Psoas muscle (tissue), 8 donors: ENCODE measurements around the gene OSGIN1. TPM values are rescaled to one million over a fixed set of nuclear protein-coding genes. Genes with fewer than 3 reads are reported as not detected.

Experiments used
- ATAC-seq, 4 donors: fragments of 200-7000 bp; cut with Tn5 transposase; one replicate each; pipeline ENCODE4 v1.9.1; 2020; ENCODE audit warnings: moderate library complexity in 3 of 4, mild to moderate bottlenecking in 2 of 4
- DNase-seq, 2 donors: peaks; one replicate each; pipeline ENCODE4 v3.0.0-alpha.2; 2020
- H3K27ac ChIP-seq: fragments of 200-600 bp; one replicate; pipeline ENCODE4 v1.8.0; 2022
- H3K27me3 ChIP-seq, 3 donors: fragments of 200-600 bp in 1 of 3; one replicate each; pipeline versions ENCODE4 v1.6.1 to v1.8.0; 2013 to 2022; ENCODE audit warnings: low read length in 2 of 3, mild to moderate bottlenecking in 2 of 3, moderate library complexity in 1 of 3; ENCODE audit not compliant: insufficient read depth in 3 of 3
- H3K36me3 ChIP-seq, 2 donors: fragments of 200-600 bp in 1 of 2; one replicate each; pipeline versions ENCODE4 v1.6.1 to v1.8.0; 2013 to 2022; ENCODE audit warnings: low read depth in 1 of 2, mild to moderate bottlenecking in 1 of 2, moderate library complexity in 1 of 2; ENCODE audit not compliant: insufficient read depth in 1 of 2
- H3K4me1 ChIP-seq: fragments of 200-600 bp; one replicate; pipeline ENCODE4 v1.8.0; 2022
- H3K4me3 ChIP-seq: fragments of 200-600 bp; one replicate; pipeline ENCODE4 v1.8.0; 2022; ENCODE audit warnings: mild to moderate bottlenecking
- H3K9me3 ChIP-seq: fragments of 200-600 bp; one replicate; pipeline ENCODE4 v1.8.0; 2022
- CTCF ChIP-seq: fragments of 200-600 bp; IDR thresholded peaks from one replicate; pipeline ENCODE4 v1.8.0; 2022; ENCODE audit warnings: antibody characterized with exemption
- WGBS, 3 donors: extraction: QIAGEN DNeasy Blood & Tissue Kit; methylation state at CpG; one replicate each; pipeline versions ENCODE4 v1.1.6 to v1.1.7; 2013; 5-methylcytosine and 5-hydroxymethylcytosine counted together
- intact Hi-C, 2 donors: fragments of 100-400 bp; cut with DNase I; formaldehyde crosslinking; loops; one replicate each; pipeline versions ENCODE4 v1.11.0 to v1.14.2; 2022
- polyA plus RNA-seq, 3 donors: library from polyadenylated mRNA; stranded (reverse); fragments of 200-250 nt; gene quantifications; one replicate each; pipeline ENCODE4 v1.2.3, GENCODE V29; 2013
- total RNA-seq, 4 donors: library from RNA; stranded (reverse); fragmentation: NEBNext Ultra II Directional in 2 of 4; extraction: Animal tissue kit (Norgen Biotek cat#: 25700) in 2 of 4; gene quantifications; one replicate each; pipeline versions ENCODE4 v1.2.1 to v1.2.4, GENCODE V29; 2021 to 2023
- donor health status: healthy with polysubstance abuse.
- donor health status: DM: no; HTN: no; CAD: no; lungs with moderate emphysema.
- donor health status: Bipolar disorder and iron deficiency.
- donor health status: healthy.
- donor health status: DM: yes; HTN: yes; CAD: no.
- donor health status: DM: no; HTN: no; CAD: no.
- donor health status: DM: no; HTN: no; CAD: no.
- donor health status: DM: yes; HTN: yes; CAD: no.

Gene OSGIN1
- total and polyA plus RNA-seq, 7 donors = 10.4 to 39.4 (median 25.1) TPM

- ATAC-seq = peak in 2 of 4 donors; percentile 29 to 50
- no peak for DNase-seq
- intact Hi-C loops = no loop called here
- H3K9me3 ChIP-seq = no peaks in the 10 kb centered on the region
- no peaks in the 10 kb centered on the region for H3K27me3 ChIP-seq
- H3K4me3 ChIP-seq = no peak overlapping the region
- no peak overlapping the region for H3K27ac ChIP-seq
- no peaks in the 10 kb centered on the region for H3K36me3 ChIP-seq
- no peaks in the 10 kb centered on the region for H3K4me1 ChIP-seq
- TF ChIP-seq CTCF = no peak
- WGBS, 3 donors = 70 to 87% (median 79%) methylated on average over 12 of the region's 12 CpGs
Measured at GRCh38 chr16:84003038-84003437, 50.0 kb downstream of the OSGIN1 start.

- no peak for ATAC-seq
Measured at GRCh38 chr16:84004442-84004841, 51.4 kb downstream of the OSGIN1 start.

DNA sequence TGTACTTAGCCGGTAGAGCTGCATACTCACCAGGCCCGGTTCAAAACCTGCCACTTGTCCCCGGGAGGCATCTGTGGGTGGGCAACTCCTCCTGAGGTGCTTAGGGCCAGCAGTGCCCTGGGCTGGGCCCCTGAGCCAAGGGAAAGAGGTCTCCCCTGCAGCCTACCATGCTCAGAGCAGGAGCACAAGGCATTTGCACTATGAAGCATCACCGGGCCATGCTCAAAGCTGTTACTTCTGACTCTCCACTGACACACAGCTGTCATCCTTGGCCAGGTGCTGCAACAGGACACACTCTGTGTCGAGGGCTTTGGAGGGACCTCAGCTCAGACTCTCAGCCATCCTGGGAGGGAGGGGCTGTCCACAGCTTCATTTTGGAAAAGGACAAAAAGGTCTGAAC lies 52.4 kb downstream of the OSGIN1 start:
- peaks cover 0 to 6% (median 0%) of the 10 kb centered on the region in 3 donors for H3K27me3 ChIP-seq
- H3K4me3 ChIP-seq = no peak overlapping the region
- 49 to 61% (median 55%) methylated on average over 5 of the region's 5 CpGs for WGBS, 3 donors
- intact Hi-C loops = no loop called here
- ATAC-seq = no peak
- H3K36me3 ChIP-seq = no peaks in the 10 kb centered on the region
- no peak for DNase-seq
- no peak for TF ChIP-seq CTCF
- no peak overlapping the region for H3K27ac ChIP-seq
- H3K4me1 ChIP-seq = no peaks in the 10 kb centered on the region
- H3K9me3 ChIP-seq = no peaks in the 10 kb centered on the region

More at GRCh38 chr16:84004442-84004841, 51.4 kb downstream of the OSGIN1 start:
- H3K4me1 ChIP-seq = no peaks in the 10 kb centered on the region
- WGBS, 3 donors = 79 to 83% (median 80%) methylated on average over 7 of the region's 7 CpGs
- no peak for DNase-seq
- H3K27me3 ChIP-seq = peaks cover 0 to 3% (median 0%) of the 10 kb centered on the region in 3 donors
- no peaks in the 10 kb centered on the region for H3K36me3 ChIP-seq
- H3K27ac ChIP-seq = no peak overlapping the region
- intact Hi-C loops = no loop called here
- no peak overlapping the region for H3K4me3 ChIP-seq
- no peak for TF ChIP-seq CTCF
- H3K9me3 ChIP-seq = no peaks in the 10 kb centered on the region

DNA sequence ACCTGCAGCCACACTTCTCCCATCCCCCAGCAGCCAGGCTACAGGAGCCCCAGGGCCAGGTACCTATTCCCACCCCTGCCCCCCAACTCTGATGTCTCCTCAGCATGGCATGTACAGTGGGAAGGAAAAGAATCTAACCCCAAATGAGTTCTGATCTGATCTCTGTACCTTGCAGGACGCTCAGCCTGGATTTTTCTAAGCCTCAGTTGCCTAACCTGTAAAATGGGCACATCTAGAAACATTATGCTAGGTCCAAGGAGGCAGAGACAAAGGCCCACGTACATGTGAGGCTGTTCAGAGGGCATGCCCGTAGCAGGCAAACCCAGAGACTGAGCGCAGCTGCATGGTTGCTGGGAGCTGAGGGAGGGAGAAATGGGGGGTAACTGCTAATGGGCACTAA lies 54.5 kb downstream of the OSGIN1 start:
- TF ChIP-seq CTCF = no peak
- no peak for ATAC-seq
- Histone ChIP-seq H3K27ac (no peak overlapping the region), H3K9me3 (no peaks in the 10 kb centered on the region), H3K36me3 (no peaks in the 10 kb centered on the region), H3K4me1 (no peaks in the 10 kb centered on the region), H3K27me3 (peaks cover 0 to 6% (median 0%) of the 10 kb centered on the region in 3 donors), H3K4me3 (no peak overlapping the region)
- intact Hi-C loops = no loop called here
- WGBS, 3 donors = 50 to 64% (median 57%) methylated on average over 4 of the region's 4 CpGs
- no peak for DNase-seq

GRCh38 chr16:84007965-84008364 lies 54.9 kb downstream of the OSGIN1 start:
- no peak overlapping the region for H3K4me3 ChIP-seq
- 20 to 27% (median 23%) methylated on average over 8 of the region's 8 CpGs for WGBS, 3 donors
- no peak for TF ChIP-seq CTCF
- no peaks in the 10 kb centered on the region for H3K4me1 ChIP-seq
- no peaks in the 10 kb centered on the region for H3K36me3 ChIP-seq
- DNase-seq (no peak), ATAC-seq (peak; percentile 59 to 78 (median 71))
- peaks cover 0 to 6% (median 0%) of the 10 kb centered on the region in 3 donors for H3K27me3 ChIP-seq
- no peaks in the 10 kb centered on the region for H3K9me3 ChIP-seq
- intact Hi-C loops = no loop called here
- H3K27ac ChIP-seq = no peak overlapping the region
